ENCODE results near the gene HSPA12A.

The HSPA12A gene

GRCh38 chr10:116779076-116779687 is 36.8 kb upstream of the HSPA12A start:
- Mint-ChIP-seq H3K9me3 (no peaks in the 10 kb centered on the region), H3K27me3 (peaks cover 0 to 16% of the 10 kb centered on the region in 2 donors), H3K4me3 (no peak overlapping the region), H3K36me3 (ENCODE audit: insufficient read depth) (peaks cover 2% of the 10 kb centered on the region), H3K4me1 (ENCODE audit: low read depth in 2 of 2) (no peaks in the 10 kb centered on the region), H3K27ac (no peak overlapping the region)
- DNase-seq: no peak
- no peak for ATAC-seq (replicated peaks)

GRCh38 chr10:116777006-116777405 is 34.6 kb upstream of the HSPA12A start:
- Mint-ChIP-seq H3K4me3 (no peak overlapping the region), H3K27me3 (peaks cover 0 to 16% of the 10 kb centered on the region in 2 donors), H3K36me3 (ENCODE audit: insufficient read depth) (peaks cover 2% of the 10 kb centered on the region), H3K9me3 (no peaks in the 10 kb centered on the region), H3K27ac (no peak overlapping the region), H3K4me1 (ENCODE audit: low read depth in 2 of 2) (no peaks in the 10 kb centered on the region)
- DNase-seq (no peak), ATAC-seq (replicated peaks) (no peak)

- no peaks in the 10 kb centered on the region for H3K9me3 Mint-ChIP-seq
- peaks cover 0 to 24% of the 10 kb centered on the region in 2 donors for H3K27me3 Mint-ChIP-seq
- DNase-seq: no peak
- H3K27ac Mint-ChIP-seq: no peak overlapping the region
- no peak for ATAC-seq (replicated peaks)
- H3K4me3 Mint-ChIP-seq: no peak overlapping the region
- H3K4me1 Mint-ChIP-seq (ENCODE audit: low read depth in 2 of 2): no peaks in the 10 kb centered on the region
- peaks cover 2% of the 10 kb centered on the region for H3K36me3 Mint-ChIP-seq (ENCODE audit: insufficient read depth)
Measured at GRCh38 chr10:116775488-116776400, 33.4 kb upstream of the HSPA12A start.

- no peak overlapping the region for H3K27ac Mint-ChIP-seq
- DNase-seq: no peak
- peaks cover 6 to 34% of the 10 kb centered on the region in 2 donors for H3K27me3 Mint-ChIP-seq
- H3K36me3 Mint-ChIP-seq (ENCODE audit: insufficient read depth): peaks cover 2% of the 10 kb centered on the region
- peaks cover 0 to 2% of the 10 kb centered on the region in 2 donors for H3K4me1 Mint-ChIP-seq (ENCODE audit: low read depth in 2 of 2)
- ATAC-seq (replicated peaks): no peak
- no peak overlapping the region for H3K4me3 Mint-ChIP-seq
- no peaks in the 10 kb centered on the region for H3K9me3 Mint-ChIP-seq
Measured at GRCh38 chr10:116774728-116775151, 32.4 kb upstream of the HSPA12A start.

GRCh38 chr10:116772909-116773705 is 30.7 kb upstream of the HSPA12A start:
- no peak for ATAC-seq (replicated peaks)
- peaks cover 0 to 2% of the 10 kb centered on the region in 2 donors for H3K4me1 Mint-ChIP-seq (ENCODE audit: low read depth in 2 of 2)
- H3K9me3 Mint-ChIP-seq: no peaks in the 10 kb centered on the region

GRCh38 chr10:116771959-116772585 is 29.7 kb upstream of the HSPA12A start:
- ATAC-seq (replicated peaks): no peak
- Mint-ChIP-seq H3K36me3 (ENCODE audit: insufficient read depth) (peaks cover 2% of the 10 kb centered on the region), H3K4me3 (no peak overlapping the region), H3K27ac (no peak overlapping the region), H3K9me3 (no peaks in the 10 kb centered on the region), H3K27me3 (peaks cover 10 to 56% of the 10 kb centered on the region in 2 donors), H3K4me1 (ENCODE audit: low read depth in 2 of 2) (peaks cover 0 to 2% of the 10 kb centered on the region in 2 donors)
- DNase-seq: no peak

More at GRCh38 chr10:116772909-116773705, 30.7 kb upstream of the HSPA12A start:
- Mint-ChIP-seq H3K36me3 (ENCODE audit: insufficient read depth) (peaks cover 2% of the 10 kb centered on the region), H3K27me3 (peaks cover 10 to 46% of the 10 kb centered on the region in 2 donors), H3K27ac (no peak overlapping the region), H3K4me3 (no peak overlapping the region)
- DNase-seq: no peak

GRCh38 chr10:116771101-116771958 is 29.0 kb upstream of the HSPA12A start:
- Mint-ChIP-seq H3K36me3 (ENCODE audit: insufficient read depth) (peaks cover 2% of the 10 kb centered on the region), H3K27ac (no peak overlapping the region), H3K9me3 (no peaks in the 10 kb centered on the region), H3K4me3 (no peak overlapping the region), H3K27me3 (peaks cover 10 to 58% of the 10 kb centered on the region in 2 donors), H3K4me1 (ENCODE audit: low read depth in 2 of 2) (peaks cover 0 to 2% of the 10 kb centered on the region in 2 donors)
- no peak for DNase-seq
- ATAC-seq (replicated peaks): no peak

GRCh38 chr10:116770281-116770680 is 27.9 kb upstream of the HSPA12A start:
- Mint-ChIP-seq H3K36me3 (ENCODE audit: insufficient read depth) (no peaks in the 10 kb centered on the region), H3K9me3 (no peaks in the 10 kb centered on the region), H3K4me1 (ENCODE audit: low read depth in 2 of 2) (peaks cover 0 to 2% of the 10 kb centered on the region in 2 donors), H3K27ac (no peak overlapping the region), H3K27me3 (peaks cover 17 to 60% of the 10 kb centered on the region in 2 donors), H3K4me3 (no peak overlapping the region)
- DNase-seq (no peak), ATAC-seq (replicated peaks) (no peak)

- H3K9me3 Mint-ChIP-seq: no peaks in the 10 kb centered on the region
- H3K36me3 Mint-ChIP-seq (ENCODE audit: insufficient read depth): no peaks in the 10 kb centered on the region
- H3K27me3 Mint-ChIP-seq: peaks cover 17 to 56% of the 10 kb centered on the region in 2 donors
- no peak overlapping the region for H3K4me3 Mint-ChIP-seq
- no peak overlapping the region for H3K27ac Mint-ChIP-seq
- DNase-seq: no peak
- ATAC-seq (replicated peaks): no peak
- H3K4me1 Mint-ChIP-seq (ENCODE audit: low read depth in 2 of 2): peaks cover 0 to 2% of the 10 kb centered on the region in 2 donors
Measured at GRCh38 chr10:116769791-116770190, 27.4 kb upstream of the HSPA12A start.

- ATAC-seq (replicated peaks): no peak
- no peak overlapping the region for H3K4me3 Mint-ChIP-seq
- peaks cover 17 to 53% of the 10 kb centered on the region in 2 donors for H3K27me3 Mint-ChIP-seq
- H3K9me3 Mint-ChIP-seq: no peaks in the 10 kb centered on the region
- H3K27ac Mint-ChIP-seq: no peak overlapping the region
- H3K36me3 Mint-ChIP-seq (ENCODE audit: insufficient read depth): no peaks in the 10 kb centered on the region
- no peak for DNase-seq
- peaks cover 0 to 2% of the 10 kb centered on the region in 2 donors for H3K4me1 Mint-ChIP-seq (ENCODE audit: low read depth in 2 of 2)
Measured at GRCh38 chr10:116769368-116769767, 27.0 kb upstream of the HSPA12A start.

GRCh38 chr10:116768786-116769185 is 26.4 kb upstream of the HSPA12A start:
- Mint-ChIP-seq H3K27ac (no peak overlapping the region), H3K36me3 (ENCODE audit: insufficient read depth) (no peaks in the 10 kb centered on the region)

More at GRCh38 chr10:116768786-116769185, 26.4 kb upstream of the HSPA12A start:
- no peak overlapping the region for H3K4me3 Mint-ChIP-seq
- peaks cover 0 to 2% of the 10 kb centered on the region in 2 donors for H3K4me1 Mint-ChIP-seq (ENCODE audit: low read depth in 2 of 2)
- H3K27me3 Mint-ChIP-seq: peaks cover 17 to 54% of the 10 kb centered on the region in 2 donors
- DNase-seq (no peak), ATAC-seq (replicated peaks) (no peak)
- no peaks in the 10 kb centered on the region for H3K9me3 Mint-ChIP-seq

All from effector memory CD8-positive, alpha-beta T cell (primary cell).